ENCODE results near the gene NTN1.
"Not testable (repeated sequence)": the region's sequence is repeated elsewhere in the genome, so short reads cannot be mapped to it uniquely, and the experiment has no call there.

The NTN1 gene

GRCh38 chr17:9021158-9021991, at the start of gene NTN1:
TSS of gene NTN1 (plus strand) at chr17:9021510. CDS start at chr17:9022374, 864 bp downstream.
- Mint-ChIP-seq H3K9me3 (no peaks in the 10 kb centered on the region), H3K27me3 (peaks cover 61% of the 10 kb centered on the region), H3K36me3 (ENCODE audit: low read depth) (no peaks in the 10 kb centered on the region), H3K27ac (no peak within 1 kb of the TSS), H3K4me1 (ENCODE audit: low read depth) (peaks cover 18% of the 10 kb centered on the region), H3K4me3 (peak within 1 kb of the TSS; percentile 85)
- intact Hi-C loops (cut with micrococcal nuclease) = no loop called here

DNA sequence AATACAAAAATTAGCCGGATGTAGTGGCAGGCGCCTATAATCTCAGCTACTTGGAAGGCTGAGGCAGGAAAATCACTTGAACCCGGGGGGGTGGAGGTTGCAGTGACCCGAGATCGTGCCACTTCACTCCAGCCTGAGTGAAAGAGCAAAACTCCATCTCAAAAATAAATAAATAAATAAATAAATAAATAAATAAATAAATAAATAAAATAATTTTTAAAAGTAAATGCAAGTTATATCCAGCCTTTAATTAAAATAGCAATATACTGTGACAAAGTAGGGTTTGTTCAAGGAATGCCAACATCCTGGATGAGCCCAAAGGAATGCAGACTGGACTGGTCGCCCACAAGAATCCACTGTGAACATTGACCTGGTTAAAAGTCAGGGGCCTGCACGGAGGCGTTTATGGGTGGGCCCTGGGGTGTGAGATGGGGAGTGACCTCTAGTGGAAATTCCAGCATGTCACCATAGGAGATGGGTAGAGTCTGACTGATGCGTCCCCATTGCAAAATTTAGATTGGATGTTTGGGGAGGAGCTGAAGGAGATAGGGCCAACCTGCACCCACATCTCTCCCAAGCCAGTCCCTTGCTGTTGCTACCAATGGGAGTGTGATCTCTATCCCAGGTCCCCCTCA, 46.1 kb upstream of the NTN1 start:
- no peak overlapping the region for H3K4me3 Mint-ChIP-seq
- H3K9me3 Mint-ChIP-seq = no peaks in the 10 kb centered on the region
- H3K36me3 Mint-ChIP-seq (ENCODE audit: low read depth) = no peaks in the 10 kb centered on the region
- intact Hi-C loops (cut with micrococcal nuclease) = no loop called here
- H3K27me3 Mint-ChIP-seq = no peaks in the 10 kb centered on the region
- peaks cover 16% of the 10 kb centered on the region for H3K4me1 Mint-ChIP-seq (ENCODE audit: low read depth)
- H3K27ac Mint-ChIP-seq = no peak overlapping the region

GRCh38 chr17:8976638-8977037, 44.7 kb upstream of the NTN1 start:
- Mint-ChIP-seq H3K4me3 (no peak overlapping the region), H3K27ac (no peak overlapping the region), H3K27me3 (no peaks in the 10 kb centered on the region), H3K9me3 (no peaks in the 10 kb centered on the region), H3K36me3 (ENCODE audit: low read depth) (no peaks in the 10 kb centered on the region), H3K4me1 (ENCODE audit: low read depth) (peaks cover 10% of the 10 kb centered on the region)
- intact Hi-C loops (cut with micrococcal nuclease) = no loop called here

GRCh38 chr17:8979715-8980114, 41.6 kb upstream of the NTN1 start:
- no peaks in the 10 kb centered on the region for H3K9me3 Mint-ChIP-seq
- no peak overlapping the region for H3K4me3 Mint-ChIP-seq
- no peak overlapping the region for H3K27ac Mint-ChIP-seq
- H3K4me1 Mint-ChIP-seq (ENCODE audit: low read depth) = peaks cover 17% of the 10 kb centered on the region
- intact Hi-C loops (cut with micrococcal nuclease) = no loop called here
- H3K36me3 Mint-ChIP-seq (ENCODE audit: low read depth) = no peaks in the 10 kb centered on the region
- H3K27me3 Mint-ChIP-seq = no peaks in the 10 kb centered on the region

- no peaks in the 10 kb centered on the region for H3K36me3 Mint-ChIP-seq (ENCODE audit: low read depth)
- H3K4me1 Mint-ChIP-seq (ENCODE audit: low read depth) = peaks cover 24% of the 10 kb centered on the region
- H3K27me3 Mint-ChIP-seq = no peaks in the 10 kb centered on the region
- H3K27ac Mint-ChIP-seq = no peak overlapping the region
- H3K9me3 Mint-ChIP-seq = no peaks in the 10 kb centered on the region
- H3K4me3 Mint-ChIP-seq = no peak overlapping the region
- intact Hi-C loops (cut with micrococcal nuclease) = no loop called here
Measured at GRCh38 chr17:8981443-8981842, 39.9 kb upstream of the NTN1 start.

DNA sequence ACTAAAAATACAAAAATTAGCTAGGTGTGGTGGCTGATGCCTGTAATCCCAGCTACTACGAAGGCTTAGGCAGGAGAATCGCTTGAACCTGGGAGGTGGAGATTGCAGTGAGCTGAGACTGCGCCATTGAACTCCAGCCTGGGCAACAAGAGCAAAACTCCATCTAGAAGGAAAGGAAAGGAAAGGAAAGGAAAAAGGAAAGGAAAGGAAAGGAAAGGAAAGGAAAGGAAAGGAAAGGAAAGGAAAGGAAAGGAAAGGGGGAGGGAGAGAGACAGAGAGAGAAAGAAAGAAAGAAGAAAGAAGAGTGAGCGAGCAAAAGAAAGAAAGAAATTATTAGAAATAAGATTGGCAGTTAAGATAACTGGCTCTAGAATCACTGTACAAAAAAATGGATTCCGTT, 37.1 kb upstream of the NTN1 start:
- H3K27me3 Mint-ChIP-seq; H3K9me3 Mint-ChIP-seq; intact Hi-C loops (cut with micrococcal nuclease); H3K36me3 Mint-ChIP-seq (ENCODE audit: low read depth); H3K4me3 Mint-ChIP-seq: not testable (repeated sequence)
- Mint-ChIP-seq H3K4me1 (ENCODE audit: low read depth) (peaks cover 24% of the 10 kb centered on the region), H3K27ac (peak overlapping the region; percentile 42)

GRCh38 chr17:8985054-8985701, 36.1 kb upstream of the NTN1 start:
- Mint-ChIP-seq H3K4me3 (no peak overlapping the region), H3K27ac (peak overlapping the region; percentile 65), H3K36me3 (ENCODE audit: low read depth) (no peaks in the 10 kb centered on the region), H3K4me1 (ENCODE audit: low read depth) (peaks cover 24% of the 10 kb centered on the region), H3K9me3 (no peaks in the 10 kb centered on the region), H3K27me3 (no peaks in the 10 kb centered on the region)
- intact Hi-C loops (cut with micrococcal nuclease) = no loop called here

GRCh38 chr17:8986295-8986694, 35.0 kb upstream of the NTN1 start:
- Mint-ChIP-seq H3K9me3 (no peaks in the 10 kb centered on the region), H3K27ac (no peak overlapping the region), H3K27me3 (no peaks in the 10 kb centered on the region), H3K4me3 (no peak overlapping the region), H3K4me1 (ENCODE audit: low read depth) (peaks cover 24% of the 10 kb centered on the region), H3K36me3 (ENCODE audit: low read depth) (no peaks in the 10 kb centered on the region)
- intact Hi-C loops (cut with micrococcal nuclease) = no loop called here

DNA sequence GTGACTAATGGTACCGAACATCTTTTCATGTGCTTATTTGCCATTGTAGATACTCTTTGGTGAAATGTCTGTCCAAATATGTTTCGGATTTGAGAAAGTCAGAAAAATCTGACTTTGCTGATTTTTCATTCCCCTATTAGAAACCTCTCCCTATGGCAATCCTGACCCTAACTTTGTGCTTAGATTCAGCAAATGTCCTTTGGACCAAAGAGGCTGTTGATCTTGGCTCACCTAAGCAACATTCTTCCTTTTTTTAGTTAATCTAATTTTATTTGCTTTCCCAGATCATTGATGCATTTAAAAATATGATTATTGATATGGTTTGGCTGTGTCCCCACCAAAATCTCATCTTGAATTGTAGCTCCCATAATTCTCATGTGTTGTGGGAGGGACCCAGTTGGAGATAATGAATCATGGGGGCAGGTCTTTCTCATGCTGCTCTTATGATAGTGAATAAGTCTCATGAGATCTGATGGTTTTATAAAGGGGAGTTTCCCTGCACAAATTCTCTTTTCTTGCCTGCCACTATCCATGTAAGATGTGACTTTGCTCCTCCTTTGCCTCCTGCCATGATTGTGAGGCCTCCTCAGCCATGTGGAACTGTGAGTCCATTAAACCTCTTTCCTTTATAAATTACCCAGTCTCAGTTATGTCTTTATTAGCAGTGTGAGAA, 32.9 kb upstream of the NTN1 start:
- H3K9me3 Mint-ChIP-seq; H3K27ac Mint-ChIP-seq; H3K27me3 Mint-ChIP-seq; H3K36me3 Mint-ChIP-seq (ENCODE audit: low read depth); intact Hi-C loops (cut with micrococcal nuclease); H3K4me3 Mint-ChIP-seq: not testable (repeated sequence)
- H3K4me1 Mint-ChIP-seq (ENCODE audit: low read depth) = peaks cover 31% of the 10 kb centered on the region

DNA sequence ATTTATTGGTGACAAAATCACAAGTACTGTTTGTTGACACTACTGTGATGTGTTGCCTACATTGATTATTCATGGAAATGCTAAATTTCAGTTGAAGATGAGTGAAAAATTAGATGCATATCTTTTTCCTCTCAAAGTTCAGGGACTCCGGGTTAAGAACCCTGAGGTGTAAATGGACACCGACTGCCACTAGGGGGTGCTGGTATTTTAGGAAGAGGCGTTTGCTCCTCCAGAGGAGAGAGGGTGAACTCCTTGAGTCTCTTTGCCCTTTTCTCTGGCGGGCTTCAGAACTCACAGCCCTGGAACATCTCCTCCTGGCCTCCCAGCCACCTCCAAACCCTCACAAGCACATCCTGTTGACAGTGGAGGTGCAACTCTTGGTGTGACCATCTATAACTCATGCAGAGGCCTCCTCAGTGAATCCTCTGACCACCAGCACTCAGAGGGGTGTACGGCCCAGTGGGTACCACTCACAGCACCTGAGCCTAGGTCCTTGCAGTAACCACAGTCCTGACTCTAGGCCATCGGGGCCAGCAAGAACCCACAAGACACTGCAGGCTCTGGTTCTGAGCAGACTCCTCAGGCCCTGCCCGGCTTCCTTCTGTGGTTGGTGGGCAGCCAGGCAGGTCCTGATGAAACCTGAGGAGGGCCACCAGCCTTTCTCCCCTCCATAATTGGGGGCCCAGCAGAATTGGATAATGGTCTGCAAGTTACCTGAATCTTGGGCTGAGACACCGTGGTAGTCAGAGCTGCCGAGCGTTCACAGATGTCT, 29.6 kb upstream of the NTN1 start:
- Mint-ChIP-seq H3K36me3 (ENCODE audit: low read depth) (no peaks in the 10 kb centered on the region), H3K27me3 (peaks cover 2% of the 10 kb centered on the region), H3K9me3 (peaks cover 9% of the 10 kb centered on the region), H3K4me3 (no peak overlapping the region), H3K27ac (no peak overlapping the region), H3K4me1 (ENCODE audit: low read depth) (peaks cover 17% of the 10 kb centered on the region)
- intact Hi-C loops (cut with micrococcal nuclease) = loop anchor here (10.0 kb wide), 2 partner anchors 237 to 533 kb away; partner anchors contain the start of gene SPDYE4

DNA sequence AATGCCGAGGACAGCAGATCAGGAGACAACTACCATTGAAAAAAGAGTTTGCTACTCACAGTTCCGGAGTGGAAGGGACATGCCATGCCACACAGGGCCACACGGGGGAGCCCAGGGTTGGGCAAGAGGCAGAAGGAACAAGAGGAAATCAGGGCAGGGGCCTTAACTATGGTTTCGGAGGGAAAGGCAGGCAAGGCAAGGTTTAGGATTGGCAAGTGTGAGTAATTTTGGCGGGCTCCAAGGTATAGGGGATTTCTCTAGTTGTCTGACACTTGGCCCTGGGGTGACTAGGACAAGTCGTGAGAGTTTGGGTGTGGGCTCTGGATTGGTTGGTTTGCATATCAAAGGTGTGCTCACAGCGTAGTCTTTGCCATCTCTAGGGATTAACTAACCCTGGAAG, 27.0 kb upstream of the NTN1 start:
- Mint-ChIP-seq H3K27ac (no peak overlapping the region), H3K9me3 (peaks cover 9% of the 10 kb centered on the region), H3K27me3 (peaks cover 7% of the 10 kb centered on the region), H3K36me3 (ENCODE audit: low read depth) (no peaks in the 10 kb centered on the region), H3K4me3 (no peak overlapping the region), H3K4me1 (ENCODE audit: low read depth) (peaks cover 17% of the 10 kb centered on the region)
- intact Hi-C loops (cut with micrococcal nuclease) = loop anchor here (10.0 kb wide), 2 partner anchors 240 to 530 kb away; partner anchors contain the start of gene SPDYE4

DNA sequence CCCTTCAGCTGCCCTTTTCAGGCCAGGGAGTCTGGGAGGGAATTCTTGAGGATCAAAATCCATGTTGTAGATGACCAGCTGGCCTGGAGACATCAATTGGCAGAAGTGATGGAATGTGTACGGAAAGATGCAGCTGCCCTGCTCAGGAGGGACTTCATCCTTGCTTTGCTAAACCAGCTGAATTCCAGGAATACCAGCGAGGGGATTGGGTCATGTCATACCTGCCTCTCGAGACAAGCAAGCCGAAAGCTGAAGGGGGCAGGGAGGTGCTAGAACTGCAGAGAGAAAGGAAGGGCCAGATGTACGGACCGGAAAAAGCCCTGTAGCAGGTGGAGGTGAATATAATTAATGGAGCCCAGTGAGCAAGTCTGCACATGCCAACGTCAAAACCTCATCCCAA, 25.6 kb upstream of the NTN1 start:
- H3K27ac Mint-ChIP-seq = no peak overlapping the region
- intact Hi-C loops (cut with micrococcal nuclease) = loop anchor here (10.0 kb wide), 2 partner anchors 241 to 529 kb away; partner anchors contain the start of gene SPDYE4
- H3K4me1 Mint-ChIP-seq (ENCODE audit: low read depth) = peaks cover 17% of the 10 kb centered on the region
- no peaks in the 10 kb centered on the region for H3K36me3 Mint-ChIP-seq (ENCODE audit: low read depth)
- H3K4me3 Mint-ChIP-seq = no peak overlapping the region
- peaks cover 9% of the 10 kb centered on the region for H3K9me3 Mint-ChIP-seq
- H3K27me3 Mint-ChIP-seq = peaks cover 18% of the 10 kb centered on the region

- peaks cover 9% of the 10 kb centered on the region for H3K9me3 Mint-ChIP-seq
- H3K4me1 Mint-ChIP-seq (ENCODE audit: low read depth) = peaks cover 22% of the 10 kb centered on the region
- intact Hi-C loops (cut with micrococcal nuclease) = loop anchor here (10.0 kb wide), 2 partner anchors 243 to 527 kb away; partner anchors contain the start of gene SPDYE4
- no peak overlapping the region for H3K27ac Mint-ChIP-seq
- no peaks in the 10 kb centered on the region for H3K36me3 Mint-ChIP-seq (ENCODE audit: low read depth)
- H3K4me3 Mint-ChIP-seq = no peak overlapping the region
- H3K27me3 Mint-ChIP-seq = peaks cover 40% of the 10 kb centered on the region
Measured at GRCh38 chr17:8997994-8998628, 23.2 kb upstream of the NTN1 start.

Measured in dendritic cell treated with granulocyte-macrophage colony-stimulating factor and Interleukin-4, amounts not matched to agents 40 ng/mL and 50 ng/mL, for 4 days (primary cell).